IMR-90 (cell line): Measurements from ENCODE around the gene LGI1. TPM values are rescaled to one million over a fixed set of nuclear protein-coding genes. Genes with fewer than 3 reads are reported as not detected.

Source experiments
- ATAC-seq: fragments of 200-7000 bp; cut with Tn5 transposase; 2 replicates; pipeline ENCODE4 v1.9.1; 2020; ENCODE audit warnings: low read depth, mild to moderate bottlenecking, moderate library complexity
- BruUV-seq: library from RNA; stranded (reverse); fragments of 400-500 nt; replicated peaks from 2 replicates; lab custom pipeline; 2021; lab: Mats Ljungman, UMichigan
- CTCF ChIA-PET: fragments of 300-600 bp; formaldehyde crosslinking; extraction: SDS; loops from one replicate; lab custom pipeline; 2021; ENCODE audit warnings: antibody characterized with exemption; lab: Yijun Ruan, JAX
- POLR2A ChIA-PET: fragments of 300-600 bp; sonication (Branson Sonifier 250); formaldehyde crosslinking; loops from one replicate; lab custom pipeline; 2022; ENCODE audit warnings: antibody characterized with exemption; ENCODE audit not compliant: unreplicated experiment; lab: Charles Lee
- DNase-seq: peaks from one replicate; pipeline ENCODE4 v3.0.0; 2013
- H2AFZ ChIP-seq: replicated peaks from 2 replicates; pipeline ENCODE3; 2013; ENCODE audit warnings: low read length, mild to moderate bottlenecking; ENCODE audit not compliant: poor library complexity
- H2AK5ac ChIP-seq: 2 replicates; pipeline ENCODE4 v1.6.1; 2013; ENCODE audit warnings: low read depth, low read length, inconsistent platforms
- H2AK9ac ChIP-seq: replicated peaks from 2 replicates; pipeline ENCODE3; 2013; ENCODE audit warnings: mild to moderate bottlenecking, low read depth, low read length, moderate library complexity; ENCODE audit not compliant: poor library complexity
- H2BK120ac ChIP-seq: 2 replicates; pipeline ENCODE4 v1.6.1; 2013; ENCODE audit warnings: low read depth, low read length, inconsistent platforms
- H2BK15ac ChIP-seq: 3 replicates; pipeline ENCODE4 v1.6.1; 2013; ENCODE audit warnings: low read depth, low read length, inconsistent platforms
- H2BK20ac ChIP-seq: 2 replicates; pipeline ENCODE4 v1.6.1; 2013; ENCODE audit warnings: low read depth, mild to moderate bottlenecking, inconsistent platforms, low read length, moderate library complexity
- H2BK5ac ChIP-seq: 2 replicates; pipeline ENCODE4 v1.6.1; 2013; ENCODE audit warnings: mild to moderate bottlenecking, low read depth, low read length, inconsistent platforms; ENCODE audit not compliant: poor library complexity, severe bottlenecking
- H3K14ac ChIP-seq: replicated peaks from 2 replicates; pipeline ENCODE4 v1.6.1; 2013; ENCODE audit warnings: low read depth, low read length, inconsistent platforms
- H3K18ac ChIP-seq: 2 replicates; pipeline ENCODE4 v1.6.1; 2013; ENCODE audit warnings: low read depth, low read length, control low read depth
- H3K23ac ChIP-seq: 2 replicates; pipeline ENCODE4 v1.6.1; 2013; ENCODE audit warnings: low read depth, low read length, inconsistent platforms
- H3K27ac ChIP-seq: 2 replicates; pipeline ENCODE4 v1.5.1; 2013; ENCODE audit warnings: mild to moderate bottlenecking, control low read depth, low read length; ENCODE audit not compliant: insufficient read depth
- H3K27me3 ChIP-seq: 2 replicates; pipeline ENCODE4 v1.6.1; 2013; ENCODE audit warnings: low read length; ENCODE audit not compliant: control insufficient read depth, insufficient read depth
- H3K36me3 ChIP-seq: 2 replicates; pipeline ENCODE4 v1.6.1; 2013; ENCODE audit warnings: low read length, mixed read lengths; ENCODE audit not compliant: control insufficient read depth, insufficient read depth
- H3K4ac ChIP-seq: 2 replicates; pipeline ENCODE4 v1.6.1; 2013; ENCODE audit warnings: low read depth, low read length, inconsistent platforms
- H3K4me1 ChIP-seq: 2 replicates; pipeline ENCODE4 v1.6.1; 2013; ENCODE audit warnings: low read length, mixed read lengths; ENCODE audit not compliant: control insufficient read depth, insufficient read depth
- H3K4me2 ChIP-seq: 2 replicates; pipeline ENCODE4 v1.6.1; 2013; ENCODE audit warnings: low read depth, mild to moderate bottlenecking, control low read depth, low read length, moderate library complexity
- H3K4me3 ChIP-seq: 2 replicates; pipeline ENCODE4 v1.5.1; 2013; ENCODE audit warnings: low read depth, mild to moderate bottlenecking, control low read depth, low read length, moderate library complexity; ENCODE audit not compliant: insufficient read depth
- H3K56ac ChIP-seq: 2 replicates; pipeline ENCODE4 v1.6.1; 2013; ENCODE audit warnings: low read length, inconsistent platforms; ENCODE audit not compliant: insufficient read depth; ENCODE audit errors: extremely low read depth
- H3K79me1 ChIP-seq, 2 experiments: 2 replicates each; pipeline ENCODE4 v1.6.1; 2013; ENCODE audit warnings: low read length in 2 of 2, inconsistent platforms in 1 of 2, low read depth in 1 of 2
- H3K9ac ChIP-seq: 2 replicates; pipeline ENCODE4 v1.6.1; 2013; ENCODE audit warnings: low read depth, low read length, control low read depth
- H3K9me1 ChIP-seq: 2 replicates; pipeline ENCODE4 v1.6.1; 2013; ENCODE audit warnings: low read length, inconsistent platforms; ENCODE audit not compliant: insufficient read depth
- H3K9me3 ChIP-seq: 2 replicates; pipeline ENCODE4 v1.6.1; 2013; ENCODE audit warnings: low read length; ENCODE audit not compliant: control insufficient read depth, insufficient read depth
- H4K20me1 ChIP-seq: 2 replicates; pipeline ENCODE4 v1.6.1; 2013; ENCODE audit warnings: low read length, inconsistent platforms; ENCODE audit not compliant: insufficient read depth
- H4K5ac ChIP-seq: 2 replicates; pipeline ENCODE4 v1.6.1; 2013; ENCODE audit warnings: mild to moderate bottlenecking, low read depth, low read length, control low read depth
- H4K8ac ChIP-seq, 2 experiments: 2 replicates each; pipeline ENCODE4 v1.6.1; 2013; ENCODE audit warnings: low read depth in 2 of 2, low read length in 2 of 2, control low read depth in 1 of 2, inconsistent platforms in 1 of 2
- H4K91ac ChIP-seq: 2 replicates; pipeline ENCODE4 v1.6.1; 2013; ENCODE audit warnings: low read depth, low read length, inconsistent platforms; ENCODE audit not compliant: insufficient read depth
- CEBPB ChIP-seq: IDR thresholded peaks from 2 replicates; pipeline ENCODE4 v1.6.1; 2012; ENCODE audit warnings: low read depth, low read length, improper control_type of control experiment
- CTCF ChIP-seq: conservative IDR thresholded peaks from 2 replicates; pipeline ENCODE4 v1.5.1; 2012; ENCODE audit warnings: mild to moderate bottlenecking, low read depth, low read length, improper control_type of control experiment
- MAFK ChIP-seq: IDR thresholded peaks from 2 replicates; pipeline ENCODE4 v1.6.1; 2012; ENCODE audit warnings: low read depth, low read length, improper control_type of control experiment
- SMC3 ChIP-seq: fragments of 150-350 bp; IDR thresholded peaks from 2 replicates; pipeline ENCODE4 v1.6.1; 2016; ENCODE audit warnings: low read depth, mild to moderate bottlenecking, antibody characterized with exemption, low read length, moderate library complexity
- WGBS, 2 experiments: methylation state at CpG; one replicate each; pipeline versions ENCODE4 v1.1.5 to v1.1.7; 2013; ENCODE audit warnings: missing lambda C conversion rate in 2 of 2; ENCODE audit not compliant: insufficient read length in 1 of 2; ENCODE audit errors: extremely low coverage in 2 of 2; 5-methylcytosine and 5-hydroxymethylcytosine counted together
- dilution Hi-C: fragments of 300-500 bp; cut with HindIII; formaldehyde crosslinking; loops from one replicate; pipeline ENCODE4 v1.14.3; 2018; ENCODE audit warnings: low sequenced_read_pairs; ENCODE audit not compliant: unreplicated experiment
- in situ Hi-C: fragments of 300-500 bp; cut with MboI; formaldehyde crosslinking; loops from 3 replicates; pipeline ENCODE4 v1.14.3; 2019; ENCODE audit warnings: low sequenced_read_pairs, inconsistent platforms, mixed read lengths
- intact Hi-C: fragments of 100-400 bp; cut with micrococcal nuclease; formaldehyde crosslinking; loops from 2 replicates; pipeline ENCODE4 v1.10.0; 2022
- polyA plus RNA-seq, 3 experiments: library from polyadenylated mRNA; depleted of rRNA; stranded (reverse); fragments of >200 nt; gene quantifications; 2 replicates each; pipeline ENCODE4 v1.2.3, GENCODE V29; 2012; ENCODE audit warnings: low replicate concordance in 1 of 3
- total RNA-seq: library from RNA; depleted of rRNA; stranded (reverse); fragments of >200 nt; gene quantifications from 2 replicates; pipeline ENCODE4 v1.2.3, GENCODE V29; 2012

Gene LGI1
- total and polyA plus RNA-seq, 2 of the 4 experiments (the other 2 are of a cell fraction) = not detected

DNA sequence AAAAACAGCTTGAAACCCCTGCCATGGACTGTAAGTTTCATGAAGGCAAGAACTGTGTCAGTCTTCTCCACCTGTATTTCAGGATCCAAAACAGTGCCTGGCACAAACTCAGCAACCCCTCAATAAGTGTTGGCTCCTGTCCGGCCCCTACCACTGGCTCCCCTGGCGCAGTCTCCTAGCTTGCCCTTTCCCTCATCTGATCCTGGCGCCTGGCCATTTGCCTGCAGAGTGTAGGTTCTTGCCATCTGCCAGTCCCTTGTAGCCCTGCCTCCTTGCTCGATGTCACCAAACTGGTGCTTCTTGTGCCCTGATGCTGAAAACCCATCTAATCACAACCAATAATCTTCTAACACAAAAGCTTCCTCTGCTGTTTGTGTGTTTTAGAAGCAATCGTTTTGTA is 60.4 kb downstream of the LGI1 start:
- H3K27me3 ChIP-seq = peaks cover 21% of the 10 kb centered on the region
- no peak overlapping the region for H3K4me3 ChIP-seq
- H3K9me3 ChIP-seq = peaks cover 3% of the 10 kb centered on the region; the same call in 1 of the 2 replicates
- no peak overlapping the region for H4K91ac ChIP-seq
- peaks cover 3% of the 10 kb centered on the region for H3K9me1 ChIP-seq
- DNase-seq = no peak
- dilution Hi-C loops (no loop called here), in situ Hi-C loops (no loop called here), intact Hi-C loops (no loop called here)
- H3K4me2 ChIP-seq = no peak overlapping the region
- H3K9ac ChIP-seq = no peak overlapping the region
- no peak overlapping the region for H3K23ac ChIP-seq
- H2BK5ac ChIP-seq = no peak overlapping the region
- H4K20me1 ChIP-seq = no peaks in the 10 kb centered on the region
- H2AK5ac ChIP-seq = no peak overlapping the region
- no peak for ATAC-seq
- no peak overlapping the region for H4K8ac ChIP-seq
- no peaks in the 10 kb centered on the region for H3K79me1 ChIP-seq
- no peak overlapping the region for H3K27ac ChIP-seq
- no peak overlapping the region for H2AFZ ChIP-seq
- no peak overlapping the region for H2AK9ac ChIP-seq
- POLR2A ChIA-PET = interaction anchor here (0.6 kb wide), 1 partner anchor 79 kb away, joined by 3 read pairs; no protein-coding TSS in a partner anchor
- no peak overlapping the region for H3K4ac ChIP-seq
- CTCF ChIA-PET = interaction anchor here (0.5 kb wide), 1 partner anchor 115 kb away, joined by 3 read pairs; the partner anchor contains the start of gene FRA10AC1
- H2BK20ac ChIP-seq = no peak overlapping the region
- no peaks in the 10 kb centered on the region for H3K36me3 ChIP-seq
- H3K4me1 ChIP-seq = peaks cover 6% of the 10 kb centered on the region
- BruUV-seq = no TSS peak
- no CpG with 5 or more reads among the region's 5 CpGs for WGBS, 2 experiments
- no peak overlapping the region for H3K18ac ChIP-seq
- TF ChIP-seq MAFK (no peak), SMC3 (no peak), CEBPB (no peak), CTCF (no peak)
- no peak overlapping the region for H3K14ac ChIP-seq
- no peak overlapping the region for H4K5ac ChIP-seq
- H3K56ac ChIP-seq = no peak overlapping the region
- H2BK120ac ChIP-seq = no peak overlapping the region
- no peak overlapping the region for H2BK15ac ChIP-seq
